ENCODE measurements around the gene SDC3. TPM values are rescaled to one million over a fixed set of nuclear protein-coding genes. Genes with fewer than 3 reads are reported as not detected.

Gene SDC3
- total RNA-seq, 3 donors from 2014 or later: 0.55 to 1.0 (median 0.68) TPM

Other genes starting within 250 kb of the SDC3 start
- gene MATN1, start 185.2 kb downstream of the SDC3 start, total RNA-seq: 1 to 10 TPM; 2.0 to 2.9 (median 2.3) TPM
- gene LAPTM5, start 151.0 kb downstream of the SDC3 start, total RNA-seq: 10 to 100 TPM; 68.3 to 97.3 (median 86.8) TPM
- 100 to 1,000 TPM; 104 to 113 (median 110) TPM for gene PUM1, start 157.0 kb upstream of the SDC3 start, total RNA-seq

Measured in activated T-cell treated with anti-CD3 and anti-CD28 coated beads, Interleukin-2, amount 50 U/mL, for 4 hours (primary cell).